ENCODE measurements around the gene ASPDH. TPM values are rescaled to one million over a fixed set of nuclear protein-coding genes. Genes with fewer than 3 reads are reported as not detected.

Gene ASPDH
- polyA plus RNA-seq, 10 donors: 0.32 to 2.0 (median 0.52) TPM; not detected in 1

DNA sequence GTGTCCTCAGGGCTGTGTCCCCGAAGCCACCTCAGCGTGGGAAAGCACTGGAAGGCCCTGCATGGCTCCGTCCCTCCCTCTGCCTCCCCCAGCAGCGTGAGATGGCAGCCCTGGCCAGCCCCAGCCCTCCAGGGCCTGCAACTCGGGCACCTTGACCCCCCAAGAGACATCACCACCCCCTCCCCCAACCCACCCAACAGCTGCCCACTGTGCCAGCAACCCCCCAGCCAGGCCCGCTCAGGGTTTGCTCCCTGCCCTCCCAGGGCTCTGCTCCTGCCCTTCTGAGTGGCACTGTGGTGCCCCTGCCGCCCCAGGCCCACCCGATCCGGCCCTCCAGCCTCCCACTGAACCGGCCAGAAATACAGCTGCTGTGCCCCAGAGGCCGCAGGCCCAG is 1.5 kb upstream of the ASPDH start:
- DNase-seq: no peak

DNA sequence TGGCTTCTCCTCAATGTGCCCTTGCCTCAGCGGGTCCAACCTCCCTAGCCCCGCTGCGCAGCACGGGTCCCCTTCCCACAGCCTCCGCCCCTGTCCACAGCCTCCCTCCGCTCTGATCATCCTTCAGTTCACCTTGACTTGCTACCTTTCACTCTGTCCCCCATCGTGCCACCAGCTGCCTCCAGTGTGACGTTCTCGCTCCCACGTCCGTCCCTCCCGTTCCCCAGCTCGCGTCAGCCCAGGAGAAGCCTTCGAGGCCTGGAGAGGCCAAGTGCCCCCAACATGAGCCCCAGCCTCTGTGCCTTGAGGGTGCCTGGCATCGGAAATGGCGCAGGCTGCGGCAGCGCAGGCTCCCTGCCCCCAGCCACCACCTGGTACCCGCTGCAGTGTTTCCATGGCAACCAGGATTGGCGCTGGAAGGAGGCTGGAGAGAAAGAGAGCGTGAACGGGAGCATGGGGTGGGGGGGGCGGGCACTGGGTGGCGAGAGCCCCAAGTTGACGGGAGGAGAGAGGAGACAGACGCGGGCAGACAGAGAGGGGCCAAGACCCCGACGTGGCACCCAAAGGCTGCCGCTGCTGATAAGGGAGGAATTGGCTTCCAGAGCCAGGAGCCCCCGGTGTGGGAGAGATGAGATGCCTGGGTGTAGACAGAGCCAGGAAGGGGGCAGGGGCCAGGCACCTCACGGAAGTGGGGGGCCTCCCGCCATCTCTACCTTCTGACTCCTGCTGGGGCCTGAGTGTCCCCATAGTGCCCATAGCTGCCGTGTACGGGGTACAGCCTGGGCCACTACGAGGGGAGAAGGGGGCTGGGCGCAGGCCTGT is 844 bp upstream of the ASPDH start:
- DNase-seq: no peak

DNA sequence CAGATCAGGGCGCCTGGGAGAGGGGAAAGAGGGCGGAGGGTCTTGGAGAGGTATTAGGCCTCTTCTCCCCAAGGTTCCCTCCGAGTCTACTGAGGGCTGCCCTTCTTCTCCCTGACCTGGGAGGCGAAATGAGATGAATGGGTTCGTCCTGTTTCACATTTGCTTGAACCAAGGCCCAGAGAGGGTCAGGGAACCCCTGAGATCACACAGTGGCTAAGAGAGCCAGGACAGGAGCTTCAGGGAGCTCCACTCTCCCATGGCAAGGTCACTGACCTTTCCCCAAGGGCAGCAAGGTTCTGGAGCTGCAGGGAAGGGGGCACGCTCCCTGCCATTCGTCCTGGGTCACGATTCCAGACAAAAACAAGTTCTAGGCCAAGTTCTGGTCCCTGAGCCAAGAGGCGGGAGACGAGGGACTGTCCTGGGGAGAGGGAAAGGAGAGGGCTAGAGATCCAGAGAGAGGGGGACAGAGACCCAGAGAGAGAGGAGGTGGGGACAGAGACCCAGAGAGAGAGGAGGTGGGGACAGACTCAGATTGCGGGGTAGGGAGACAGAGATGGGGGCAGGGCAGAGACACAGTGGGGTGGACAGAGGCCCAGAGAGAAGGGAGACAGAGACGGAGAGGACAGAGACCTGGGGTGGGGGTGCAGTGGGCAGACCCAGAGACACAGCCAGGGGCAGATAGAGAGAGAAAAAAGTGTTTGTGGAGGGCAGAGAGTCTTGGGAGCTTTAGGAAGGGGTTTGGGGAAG is 541 bp downstream of the ASPDH start:
- DNase-seq: no peak

DNA sequence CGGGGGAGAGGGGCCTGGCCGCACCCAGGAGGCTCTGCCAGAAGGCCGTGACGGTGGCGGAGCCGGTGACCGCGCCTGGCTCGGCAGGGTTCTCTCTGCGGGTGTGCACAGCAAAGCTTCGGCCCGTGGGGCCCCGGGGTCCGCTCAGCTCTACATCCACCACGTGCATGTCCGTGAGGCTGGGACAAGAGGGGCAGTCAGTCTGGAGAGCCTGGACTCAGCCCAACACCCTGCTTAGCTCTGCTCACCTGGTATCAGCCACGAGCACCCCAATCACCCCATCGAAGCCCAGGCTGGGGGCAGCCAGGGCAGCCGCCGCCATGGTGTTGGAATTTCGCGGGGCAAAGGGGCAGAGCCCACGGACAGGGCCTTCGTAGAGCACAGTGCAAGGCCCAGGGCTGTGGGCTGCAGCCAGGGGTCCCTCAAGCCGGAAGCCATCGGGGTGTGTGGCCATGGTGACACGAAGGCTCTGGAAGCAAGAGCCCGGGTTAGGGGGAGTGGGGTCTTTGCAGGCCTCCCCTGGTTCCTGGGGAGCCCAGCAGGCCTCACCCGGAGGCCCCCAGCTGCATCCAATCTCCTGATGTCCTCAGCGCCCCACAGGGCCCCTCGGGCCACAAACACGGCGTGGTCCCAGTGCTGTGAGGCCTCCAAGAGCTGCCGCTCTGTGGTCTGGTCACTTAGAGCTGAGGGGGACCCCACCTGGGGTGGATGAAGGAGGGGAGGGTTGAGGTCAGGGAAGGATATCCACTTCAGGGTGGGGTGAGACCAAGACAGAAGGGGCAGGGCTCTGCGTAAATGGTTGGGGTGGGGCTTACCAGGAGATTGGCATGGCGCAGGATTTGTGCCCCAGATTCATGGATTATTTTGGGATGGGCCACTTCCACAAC is 1.4 kb downstream of the ASPDH start:
- no peak for DNase-seq

DNA sequence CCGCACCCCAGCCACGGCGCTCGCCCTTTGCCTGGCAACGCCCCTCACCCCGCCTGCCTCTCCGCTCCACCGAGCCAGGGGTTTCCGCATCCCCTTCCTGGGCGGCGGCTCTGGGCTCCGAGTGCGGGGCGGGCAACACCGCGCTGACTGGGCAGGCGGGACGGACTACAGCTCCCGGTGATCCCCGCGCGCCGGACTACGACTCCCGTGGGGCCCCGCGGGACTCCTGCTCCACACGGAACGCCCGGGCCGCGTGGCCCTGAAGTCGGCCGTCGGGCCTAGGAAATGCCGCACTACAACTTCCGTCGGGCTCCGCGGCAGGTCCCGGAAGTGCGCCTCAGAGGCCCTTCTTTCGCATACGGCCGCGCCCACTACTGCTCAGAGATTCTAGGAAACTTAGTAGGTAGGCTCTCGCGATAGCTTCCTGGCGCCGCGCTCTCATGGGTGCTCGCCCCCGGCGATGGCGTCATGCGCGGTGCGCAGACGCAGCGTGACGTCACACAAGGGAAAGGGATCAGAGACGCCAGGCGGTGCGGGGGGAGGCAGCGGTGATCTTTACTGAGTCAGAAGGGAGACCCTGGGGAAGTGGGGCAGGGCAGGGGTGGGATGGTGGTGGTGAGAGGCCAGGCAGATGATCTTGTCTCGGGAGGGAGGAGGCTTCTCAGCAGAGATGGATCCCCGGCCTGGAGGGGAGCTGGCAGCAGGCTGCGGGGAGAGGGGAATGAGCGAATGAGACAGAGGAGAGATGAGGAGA is 2.5 kb downstream of the ASPDH start, which contains the start of gene JOSD2:
Gene JOSD2 (minus strand): TSS at position 123 of the 754 bp plus-strand sequence. CDS start 760 bp downstream, outside the sequence.
- peak; percentile 99 to 100 (median 99) for DNase-seq

DNA sequence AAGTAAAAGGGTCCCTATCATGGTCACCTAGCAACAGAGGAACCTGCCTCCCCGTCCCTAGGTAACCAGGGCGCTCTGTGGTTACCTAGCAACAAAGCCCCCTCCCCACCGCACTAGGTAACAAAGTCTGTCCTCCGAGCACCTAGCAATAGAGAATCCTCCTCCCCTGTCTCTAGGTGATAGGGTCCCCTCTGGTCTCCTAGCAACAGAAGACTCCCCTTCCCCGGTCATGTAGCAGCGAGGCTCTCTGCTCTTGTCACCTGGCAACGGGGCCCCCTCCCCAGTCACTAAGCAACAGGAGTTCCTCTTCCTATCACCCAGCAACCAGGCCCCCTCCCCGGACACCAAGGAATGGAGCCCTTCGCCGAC is 3.0 kb downstream of the ASPDH start:
- no peak for DNase-seq

DNA sequence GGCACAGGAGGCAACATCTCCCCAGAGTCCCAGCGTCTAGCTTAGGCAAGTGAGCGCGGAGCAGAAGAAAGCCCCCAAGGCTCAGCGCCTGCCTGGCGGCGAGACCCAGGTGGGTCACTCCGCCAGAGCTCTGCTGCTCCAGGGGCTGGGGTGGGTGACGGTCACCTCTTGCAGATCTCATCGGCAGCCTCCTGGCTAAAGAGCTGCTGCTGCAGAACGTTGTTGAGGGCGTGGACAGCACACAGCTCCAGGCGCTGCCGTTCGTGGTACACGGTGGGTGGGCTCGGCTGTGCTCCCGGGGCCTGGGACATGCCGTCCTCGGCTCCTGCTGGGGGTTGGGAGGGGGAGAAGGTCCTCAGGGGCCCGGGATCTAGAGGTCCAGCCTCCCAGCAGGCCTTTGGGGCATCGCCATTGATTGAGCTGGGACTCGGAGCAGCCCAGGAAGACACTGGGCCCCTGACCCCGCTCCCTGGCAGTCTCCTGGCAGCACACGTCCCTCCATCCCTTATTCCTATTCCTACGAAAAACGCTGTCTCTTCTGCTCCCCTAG is 3.5 kb downstream of the ASPDH start:
- DNase-seq: peak in 1 of 3 donors; percentile 64

DNA sequence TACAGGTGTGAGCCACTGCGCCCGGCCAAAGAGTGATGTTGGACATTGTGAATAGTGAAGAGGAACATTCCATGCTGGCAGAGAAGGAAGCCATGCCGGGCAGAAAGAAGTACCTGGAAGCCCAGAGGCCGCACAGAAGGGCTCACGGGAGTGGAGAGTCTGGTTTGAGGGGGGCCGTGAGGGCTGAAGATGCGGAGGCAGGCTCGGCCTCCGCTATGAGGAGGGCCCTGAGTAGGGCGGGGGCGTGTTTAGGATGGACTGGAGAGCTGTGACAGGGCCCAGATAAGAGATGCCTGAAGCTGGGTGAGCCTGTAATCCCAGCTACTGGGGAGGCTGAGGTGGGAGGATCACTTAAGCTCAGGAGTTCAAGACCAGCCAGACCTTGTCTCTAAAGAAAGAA is 4.3 kb downstream of the ASPDH start:
- no peak for DNase-seq

DNA sequence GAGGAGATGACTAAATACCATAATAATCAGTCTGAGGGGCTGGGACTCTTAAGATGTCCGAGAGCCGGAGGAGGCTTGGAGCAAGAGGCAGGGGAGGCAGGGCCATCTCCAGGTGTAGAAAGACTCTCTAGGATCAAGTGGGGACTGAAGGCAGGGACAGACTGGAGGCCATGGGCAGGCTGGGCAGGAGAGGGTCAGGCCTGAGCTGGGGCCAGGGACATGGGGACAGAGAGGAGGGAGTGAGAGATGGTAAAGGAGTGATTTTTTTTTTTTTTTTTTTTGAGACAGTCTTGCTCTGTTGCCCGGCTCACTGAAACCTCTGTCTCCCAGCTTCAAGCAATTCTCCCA is 4.9 kb downstream of the ASPDH start:
- no peak for DNase-seq

DNA sequence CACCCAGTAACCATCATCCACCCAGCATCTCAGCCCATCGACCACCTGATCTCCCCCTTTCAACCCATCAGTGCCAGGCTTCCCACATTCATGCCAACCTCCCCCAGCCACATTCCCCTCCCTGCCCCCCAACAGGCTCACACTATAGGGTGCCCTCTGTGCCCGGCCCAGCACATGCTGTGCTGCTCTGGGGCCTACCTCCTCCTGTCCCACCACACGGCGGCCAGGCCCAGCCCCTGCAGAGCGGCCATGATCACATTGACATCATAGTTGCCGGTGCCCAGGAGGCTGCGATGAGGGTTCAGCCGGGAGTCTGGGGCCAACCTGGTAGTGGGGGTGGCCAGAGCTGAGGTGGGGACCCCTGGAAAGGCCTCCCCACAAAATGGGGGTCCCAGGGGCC is 6.3 kb downstream of the ASPDH start:
- no peak for DNase-seq

DNA sequence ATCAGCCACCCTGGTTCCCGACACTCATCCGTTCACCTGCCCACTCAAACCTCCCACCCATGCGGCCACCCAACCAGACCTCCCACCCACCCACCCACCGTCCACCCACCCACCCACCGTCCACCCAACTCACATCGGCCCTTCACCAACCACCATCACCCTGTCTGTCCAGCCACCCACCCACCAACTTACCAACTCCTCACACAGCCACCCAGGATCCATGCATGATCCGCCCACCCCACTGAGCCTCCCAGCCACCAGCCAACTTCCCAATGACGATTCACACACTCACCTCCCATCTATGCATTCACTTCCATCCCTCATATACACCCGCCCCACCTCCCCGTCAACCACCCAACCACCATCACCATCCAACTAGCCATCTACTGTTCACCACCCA is 7.0 kb downstream of the ASPDH start:
- DNase-seq: no peak

DNA sequence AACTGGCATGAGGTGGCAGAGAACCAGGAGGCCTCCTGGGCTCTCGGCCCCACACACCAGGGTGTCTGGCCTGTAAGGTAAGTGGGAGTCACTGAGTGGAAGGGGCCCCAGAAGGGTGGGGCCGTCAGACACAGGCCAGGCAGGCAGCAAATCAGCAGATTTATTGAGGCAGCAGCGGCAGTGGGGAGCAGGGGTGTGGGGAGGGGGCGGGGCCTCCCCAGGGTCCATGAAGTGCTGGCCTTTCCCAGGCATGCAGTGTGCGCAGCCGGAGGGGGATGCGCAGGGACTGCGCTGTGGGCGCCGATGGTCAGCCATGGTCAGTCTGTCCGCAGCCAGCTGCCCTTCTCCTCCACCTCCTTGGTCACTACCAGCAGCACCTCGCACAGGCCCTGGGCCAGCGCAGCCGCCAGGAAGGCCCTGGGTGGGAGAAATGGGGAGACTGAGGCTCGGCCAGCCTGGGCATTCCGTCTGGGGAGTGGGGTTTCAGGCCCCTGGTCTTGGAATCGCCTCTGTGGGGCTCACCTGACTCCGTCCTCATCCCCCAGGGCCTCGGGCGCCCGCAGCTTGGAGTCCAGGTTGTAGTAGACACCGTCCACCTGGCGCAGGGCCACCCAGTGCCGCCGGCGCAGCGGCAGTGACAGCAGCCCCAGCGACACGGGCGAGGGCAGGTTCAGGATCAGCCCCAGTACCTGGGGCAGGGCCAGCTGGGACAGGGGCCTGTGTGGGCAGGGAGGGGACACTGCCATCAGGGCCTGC is 7.7 kb downstream of the ASPDH start:
- no peak for DNase-seq

DNA sequence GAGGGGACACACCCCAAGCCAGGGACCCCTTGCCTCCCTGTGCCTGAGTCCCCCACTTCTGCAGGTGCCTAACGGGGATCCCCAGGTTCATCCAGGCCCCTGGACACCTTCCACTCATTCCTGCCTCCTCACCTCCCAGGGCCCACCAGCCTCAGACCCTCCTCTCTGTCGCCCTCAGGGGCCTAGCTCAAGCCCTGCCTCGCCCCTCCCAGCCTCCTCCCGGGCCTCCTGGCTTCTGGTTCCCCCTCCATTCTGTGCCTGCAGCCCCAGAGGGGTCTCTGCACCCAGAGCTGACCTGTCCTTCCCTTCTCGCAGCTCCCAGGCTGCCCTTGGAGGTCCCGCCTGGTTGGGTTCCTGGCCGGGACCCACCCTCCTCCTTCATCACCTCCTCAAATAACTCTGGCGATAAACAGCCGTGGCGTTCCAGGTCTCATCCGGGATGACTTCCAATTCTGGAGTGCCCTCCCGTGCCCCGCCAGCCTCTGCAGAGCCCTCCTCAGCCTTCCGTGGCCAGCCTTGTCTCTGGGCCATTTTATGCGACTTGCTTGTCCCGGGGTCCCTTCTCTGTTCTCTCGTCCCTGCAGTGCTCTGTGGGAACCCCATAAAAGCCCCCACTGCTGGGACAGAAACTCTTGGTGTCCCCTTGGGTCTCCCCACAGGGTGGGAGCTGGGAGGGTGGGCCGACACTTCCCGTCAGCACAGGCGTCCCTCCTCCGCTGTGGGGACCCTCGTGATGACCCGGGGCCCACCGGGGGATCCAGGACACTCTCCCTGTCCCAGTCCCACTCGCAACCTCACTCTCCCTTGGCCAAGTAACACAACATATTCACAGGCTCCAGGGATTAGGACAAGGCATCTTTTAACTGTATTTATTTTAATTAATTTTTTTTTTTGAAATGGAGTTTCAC is 11.9 kb downstream of the ASPDH start:
- no peak for DNase-seq

DNA sequence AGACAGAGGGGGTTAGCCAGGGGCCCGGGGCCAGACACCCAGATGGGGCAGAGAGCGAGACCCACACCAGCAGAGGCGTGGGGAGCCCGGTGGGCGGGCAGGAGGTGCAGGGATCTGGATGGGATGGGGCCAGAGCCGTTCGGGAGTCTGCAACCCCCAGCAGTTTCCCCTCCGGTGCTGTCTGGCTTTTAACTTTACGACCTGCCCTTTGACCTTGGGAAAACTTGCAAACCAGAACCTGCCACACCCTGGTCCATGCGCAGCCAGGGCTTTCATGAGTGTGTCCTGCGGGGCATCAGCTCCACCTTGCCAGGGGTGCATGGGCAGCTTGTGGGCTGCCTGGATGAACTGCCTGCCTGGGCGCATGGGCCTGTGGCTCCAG is 12.5 kb downstream of the ASPDH start:
- no peak for DNase-seq

DNA sequence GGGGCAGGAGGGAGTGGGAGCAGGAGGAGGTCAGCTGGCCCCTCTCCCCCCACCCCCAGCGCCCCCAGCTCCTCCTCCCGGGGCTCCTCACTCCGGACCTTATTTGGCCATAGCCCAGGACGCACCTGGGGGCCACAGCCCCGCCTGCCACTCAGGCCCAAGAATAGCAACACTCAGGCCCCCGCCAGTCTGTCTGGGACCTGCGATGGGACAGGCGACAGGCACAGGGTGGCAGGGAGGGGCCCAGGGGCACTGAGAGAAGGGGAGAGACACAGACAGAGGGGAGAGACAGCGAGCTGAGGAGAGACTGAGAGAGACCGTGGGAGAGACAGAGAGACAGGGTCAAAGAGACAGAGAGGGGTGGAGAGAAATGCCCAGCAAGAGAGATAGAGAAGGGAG is 13.0 kb downstream of the ASPDH start:
- peak in 1 of 3 donors; percentile 60 for DNase-seq

DNA sequence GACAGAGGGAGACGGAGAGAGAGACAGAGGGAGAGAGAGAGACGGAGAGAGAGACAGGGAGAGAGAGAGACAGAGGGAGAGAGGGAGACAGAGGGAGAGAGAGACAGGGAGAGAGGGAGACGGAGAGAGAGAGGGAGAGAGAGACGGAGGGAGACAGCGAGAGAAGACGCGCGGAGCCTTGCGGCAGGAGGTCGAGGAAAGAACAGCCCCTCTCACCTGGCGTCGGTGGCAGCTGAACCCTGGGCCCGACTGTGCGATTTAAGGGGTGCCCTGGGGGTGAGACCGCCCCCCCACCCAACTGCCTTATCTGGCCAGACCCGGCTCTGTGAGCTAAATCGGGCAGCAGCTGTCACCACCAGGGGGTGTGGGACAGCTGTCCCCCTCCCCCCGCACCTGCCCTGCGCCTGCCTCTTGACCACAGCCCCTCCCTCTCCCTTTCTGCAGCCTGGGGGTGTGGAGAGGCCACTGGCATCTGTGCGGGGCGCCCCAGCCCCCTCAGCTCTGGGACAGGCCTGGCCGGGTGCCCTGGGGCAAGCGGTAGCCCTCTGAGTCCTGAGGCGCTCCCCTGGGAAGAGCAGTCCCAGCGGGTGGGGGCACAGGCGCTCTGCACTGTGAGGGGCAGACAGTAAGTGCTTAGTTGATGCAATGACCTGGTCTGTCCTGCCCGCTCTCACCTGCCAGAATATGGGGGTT is 13.5 kb downstream of the ASPDH start:
- peak; percentile 73 to 82 (median 78) for DNase-seq

DNA sequence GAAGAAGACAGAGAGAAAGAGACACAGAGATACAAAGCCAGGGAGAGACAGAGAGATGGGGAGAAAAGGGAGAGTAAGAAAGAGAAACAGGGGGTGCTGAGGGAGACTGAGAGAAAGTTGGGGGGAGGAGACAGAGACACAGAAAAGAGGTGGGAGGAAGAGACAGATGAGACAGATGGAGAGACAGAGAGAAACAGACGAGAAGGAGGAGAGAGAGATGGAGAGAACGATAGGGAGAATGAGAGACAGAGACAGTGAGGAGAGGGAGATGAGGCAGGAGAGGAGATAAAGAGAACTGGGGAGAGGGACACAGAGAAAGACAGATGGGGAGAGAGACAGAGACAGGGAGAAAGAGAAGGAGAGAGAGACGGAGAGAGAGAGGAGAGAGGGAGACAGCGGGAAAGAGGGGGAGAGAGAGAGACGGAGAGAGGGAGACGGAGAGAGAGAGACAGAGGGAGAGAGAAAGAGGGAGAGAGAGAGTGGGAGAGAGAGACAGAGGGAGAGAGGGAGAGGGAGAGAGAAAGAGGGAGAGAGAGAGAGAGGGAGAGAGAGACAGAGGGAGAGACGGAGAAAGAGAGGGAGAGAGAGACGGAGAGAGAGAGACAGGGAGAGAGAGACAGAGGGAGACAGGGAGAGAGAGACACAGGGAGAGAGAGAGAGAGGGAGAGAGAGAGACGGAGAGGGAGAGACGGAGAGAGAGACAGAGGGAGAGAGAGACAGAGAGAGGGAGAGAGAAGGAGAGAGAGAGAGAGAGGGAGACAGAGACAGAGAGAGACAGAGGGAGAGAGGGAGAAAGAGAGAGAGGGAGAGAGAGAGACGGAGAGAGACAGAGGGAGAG is 15.3 kb downstream of the ASPDH start:
- DNase-seq: no peak

DNA sequence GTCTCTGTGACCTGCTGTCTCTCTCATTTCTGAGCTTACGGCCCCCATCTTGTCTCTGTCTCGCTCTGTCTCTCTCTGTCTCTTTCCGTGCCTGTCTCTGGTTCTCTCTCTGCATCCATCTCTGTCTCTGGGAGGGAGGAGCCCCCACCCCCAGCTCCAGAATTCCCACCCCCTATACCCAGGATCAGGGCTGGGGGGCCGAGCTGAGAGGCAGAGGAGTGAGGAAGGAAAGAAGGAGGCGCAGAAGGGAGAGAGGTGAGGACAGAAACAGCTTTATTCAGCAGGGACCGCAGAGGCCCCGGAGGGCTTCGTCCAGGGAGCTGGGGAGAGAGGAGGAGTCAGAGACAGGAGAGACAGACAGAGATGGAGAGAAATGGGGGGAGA is 16.7 kb downstream of the ASPDH start:
- no peak for DNase-seq

Data from muscle of back (tissue), 11 donors.